Liver (tissue), 3 donors: ENCODE data around the gene CCDC92.

ENCODE experiments used
- EGR1 ChIP-seq, 2 donors: IDR thresholded peaks; 2 replicates each; pipeline ENCODE4 v1.6.1; 2016 to 2018; ENCODE audit warnings: antibody characterized with exemption in 2 of 2, low read depth in 2 of 2
- FOXA2 ChIP-seq: IDR thresholded peaks from 2 replicates; pipeline ENCODE4 v1.6.1; 2016; ENCODE audit warnings: antibody characterized with exemption
- GABPA ChIP-seq, 2 donors: IDR thresholded peaks in 1 of 2; conservative IDR thresholded peaks in 1 of 2; 2 replicates each; pipeline ENCODE4 v1.6.1; 2016; ENCODE audit warnings: antibody characterized with exemption in 2 of 2, mild to moderate bottlenecking in 1 of 2, moderate library complexity in 1 of 2
- HNF4A ChIP-seq, 2 donors: conservative IDR thresholded peaks; 2 replicates each; pipeline ENCODE4 v1.6.1; 2016; ENCODE audit warnings: antibody characterized with exemption in 2 of 2, mild to moderate bottlenecking in 2 of 2
- HNF4G ChIP-seq: IDR thresholded peaks from 2 replicates; pipeline ENCODE4 v1.6.1; 2016; ENCODE audit warnings: antibody characterized with exemption
- JUND ChIP-seq, 2 donors: IDR thresholded peaks; 2 replicates each; pipeline ENCODE4 v1.6.1; 2016; ENCODE audit warnings: antibody characterized with exemption in 2 of 2
- NR2F2 ChIP-seq: IDR thresholded peaks from 2 replicates; pipeline ENCODE4 v1.6.1; 2016; ENCODE audit warnings: antibody characterized with exemption
- SP1 ChIP-seq: IDR thresholded peaks from 2 replicates; pipeline ENCODE4 v1.6.1; 2018; ENCODE audit warnings: antibody characterized with exemption, mild to moderate bottlenecking
- TAF1 ChIP-seq: conservative IDR thresholded peaks from 2 replicates; pipeline ENCODE4 v1.6.1; 2016; ENCODE audit warnings: antibody characterized with exemption, mild to moderate bottlenecking
- YY1 ChIP-seq: IDR thresholded peaks from 2 replicates; pipeline ENCODE4 v1.6.1; 2016; ENCODE audit warnings: antibody characterized with exemption, mild to moderate bottlenecking
- TF ChIP-seq, protein P1 (sequence below): fragments of 150-350 bp; IDR thresholded peaks from 2 replicates; pipeline ENCODE4 v1.5.1; 2017; ENCODE audit warnings: improper control_type of control experiment, low read depth, low read length; ENCODE audit not compliant: missing input control
- TF ChIP-seq, protein P2 (sequence below): IDR thresholded peaks from 2 replicates; pipeline ENCODE4 v1.6.1; 2016; ENCODE audit warnings: antibody characterized with exemption, mild to moderate bottlenecking
- TF ChIP-seq, protein P3 (sequence below): IDR thresholded peaks from 2 replicates; pipeline ENCODE4 v1.6.1; 2016; ENCODE audit warnings: antibody characterized with exemption
- donor health status: healthy.
- donor health status: healthy.

DNA sequence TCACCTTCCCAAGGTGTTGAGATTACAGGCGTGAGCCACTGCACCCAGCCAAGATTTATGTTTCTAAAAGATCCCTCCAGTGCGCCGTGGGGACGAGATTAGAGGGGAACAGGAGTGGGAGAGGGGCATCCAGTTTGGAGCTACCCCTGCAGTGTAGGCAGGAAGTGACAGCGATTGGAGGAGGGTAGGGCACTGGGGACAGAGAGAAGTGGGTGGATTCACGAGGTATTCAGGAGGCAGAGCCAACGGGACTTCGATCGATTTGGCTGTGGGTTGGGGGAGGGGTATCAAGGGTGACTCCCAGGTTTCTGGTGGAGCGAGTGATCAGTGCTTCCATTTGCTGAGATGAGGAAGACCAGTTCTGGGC is 82.1 kb downstream of the CCDC92 start:
- TF ChIP-seq, protein P1, sequence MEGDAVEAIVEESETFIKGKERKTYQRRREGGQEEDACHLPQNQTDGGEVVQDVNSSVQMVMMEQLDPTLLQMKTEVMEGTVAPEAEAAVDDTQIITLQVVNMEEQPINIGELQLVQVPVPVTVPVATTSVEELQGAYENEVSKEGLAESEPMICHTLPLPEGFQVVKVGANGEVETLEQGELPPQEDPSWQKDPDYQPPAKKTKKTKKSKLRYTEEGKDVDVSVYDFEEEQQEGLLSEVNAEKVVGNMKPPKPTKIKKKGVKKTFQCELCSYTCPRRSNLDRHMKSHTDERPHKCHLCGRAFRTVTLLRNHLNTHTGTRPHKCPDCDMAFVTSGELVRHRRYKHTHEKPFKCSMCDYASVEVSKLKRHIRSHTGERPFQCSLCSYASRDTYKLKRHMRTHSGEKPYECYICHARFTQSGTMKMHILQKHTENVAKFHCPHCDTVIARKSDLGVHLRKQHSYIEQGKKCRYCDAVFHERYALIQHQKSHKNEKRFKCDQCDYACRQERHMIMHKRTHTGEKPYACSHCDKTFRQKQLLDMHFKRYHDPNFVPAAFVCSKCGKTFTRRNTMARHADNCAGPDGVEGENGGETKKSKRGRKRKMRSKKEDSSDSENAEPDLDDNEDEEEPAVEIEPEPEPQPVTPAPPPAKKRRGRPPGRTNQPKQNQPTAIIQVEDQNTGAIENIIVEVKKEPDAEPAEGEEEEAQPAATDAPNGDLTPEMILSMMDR, result no peak
- TF ChIP-seq TAF1 (no peak), YY1 (no peak), HNF4G (no peak), NR2F2 (no peak), SP1 (no peak), JUND (IDR thresholded peaks at IDR 0.05) (no peak), EGR1 (IDR thresholded peaks at IDR 0.05; ENCODE audit: low read depth in 2 of 2) (no peak), FOXA2 (no peak), HNF4A (conservative IDR thresholded peaks at IDR 0.05) (no peak), GABPA (IDR thresholded peaks at IDR 0.05 in 1 of 2, conservative IDR thresholded peaks at IDR 0.05 in 1 of 2) (no peak)
- TF ChIP-seq, protein P2, sequence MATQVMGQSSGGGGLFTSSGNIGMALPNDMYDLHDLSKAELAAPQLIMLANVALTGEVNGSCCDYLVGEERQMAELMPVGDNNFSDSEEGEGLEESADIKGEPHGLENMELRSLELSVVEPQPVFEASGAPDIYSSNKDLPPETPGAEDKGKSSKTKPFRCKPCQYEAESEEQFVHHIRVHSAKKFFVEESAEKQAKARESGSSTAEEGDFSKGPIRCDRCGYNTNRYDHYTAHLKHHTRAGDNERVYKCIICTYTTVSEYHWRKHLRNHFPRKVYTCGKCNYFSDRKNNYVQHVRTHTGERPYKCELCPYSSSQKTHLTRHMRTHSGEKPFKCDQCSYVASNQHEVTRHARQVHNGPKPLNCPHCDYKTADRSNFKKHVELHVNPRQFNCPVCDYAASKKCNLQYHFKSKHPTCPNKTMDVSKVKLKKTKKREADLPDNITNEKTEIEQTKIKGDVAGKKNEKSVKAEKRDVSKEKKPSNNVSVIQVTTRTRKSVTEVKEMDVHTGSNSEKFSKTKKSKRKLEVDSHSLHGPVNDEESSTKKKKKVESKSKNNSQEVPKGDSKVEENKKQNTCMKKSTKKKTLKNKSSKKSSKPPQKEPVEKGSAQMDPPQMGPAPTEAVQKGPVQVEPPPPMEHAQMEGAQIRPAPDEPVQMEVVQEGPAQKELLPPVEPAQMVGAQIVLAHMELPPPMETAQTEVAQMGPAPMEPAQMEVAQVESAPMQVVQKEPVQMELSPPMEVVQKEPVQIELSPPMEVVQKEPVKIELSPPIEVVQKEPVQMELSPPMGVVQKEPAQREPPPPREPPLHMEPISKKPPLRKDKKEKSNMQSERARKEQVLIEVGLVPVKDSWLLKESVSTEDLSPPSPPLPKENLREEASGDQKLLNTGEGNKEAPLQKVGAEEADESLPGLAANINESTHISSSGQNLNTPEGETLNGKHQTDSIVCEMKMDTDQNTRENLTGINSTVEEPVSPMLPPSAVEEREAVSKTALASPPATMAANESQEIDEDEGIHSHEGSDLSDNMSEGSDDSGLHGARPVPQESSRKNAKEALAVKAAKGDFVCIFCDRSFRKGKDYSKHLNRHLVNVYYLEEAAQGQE, result no peak
- TF ChIP-seq, protein P3, sequence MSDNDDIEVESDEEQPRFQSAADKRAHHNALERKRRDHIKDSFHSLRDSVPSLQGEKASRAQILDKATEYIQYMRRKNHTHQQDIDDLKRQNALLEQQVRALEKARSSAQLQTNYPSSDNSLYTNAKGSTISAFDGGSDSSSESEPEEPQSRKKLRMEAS, result no peak
